HPDE6-E6E7 (cell line): Measurements from ENCODE around the gene TEPSIN.
"Not testable (repeated sequence)": the region's sequence is repeated elsewhere in the genome, so short reads cannot be mapped to it uniquely, and the experiment has no call there.

ENCODE experiments used
- DNase-seq: peaks from one replicate; pipeline ENCODE4 v3.0.0; 2011; ENCODE audit warnings: missing footprints; ENCODE audit errors: extremely low spot score

TEPSIN gene

GRCh38 chr17:81235822-81236740 is 2.8 kb downstream of the TEPSIN start:
- DNase-seq = no peak

GRCh38 chr17:81234940-81235821 is 3.7 kb downstream of the TEPSIN start:
- DNase-seq = no peak

GRCh38 chr17:81234506-81234855 is 4.4 kb downstream of the TEPSIN start:
- DNase-seq = no peak

- DNase-seq = no peak
These were observed 4.9 kb downstream of the TEPSIN start for GRCh38 chr17:81233811-81234505.

DNA sequence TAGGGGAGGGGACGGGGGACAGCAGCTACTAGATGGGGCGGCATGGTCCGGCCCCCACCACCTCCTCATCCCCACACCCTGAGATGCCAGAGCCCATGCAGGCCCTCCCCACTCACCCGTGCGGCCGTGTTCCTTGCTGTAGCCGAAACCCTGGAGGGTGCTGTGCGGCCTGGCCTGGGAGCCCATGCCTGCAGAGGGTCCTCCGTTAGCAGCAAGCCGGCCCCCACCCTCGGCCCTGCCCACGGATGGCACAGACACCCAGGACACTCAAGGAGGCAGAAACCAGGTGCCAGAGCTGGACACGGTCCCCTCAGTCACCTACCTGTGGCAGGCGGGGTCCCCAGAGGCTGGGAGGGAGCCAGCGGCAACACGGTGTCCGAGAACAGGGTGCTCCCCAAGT is 5.5 kb downstream of the TEPSIN start:
- DNase-seq = no peak

DNA sequence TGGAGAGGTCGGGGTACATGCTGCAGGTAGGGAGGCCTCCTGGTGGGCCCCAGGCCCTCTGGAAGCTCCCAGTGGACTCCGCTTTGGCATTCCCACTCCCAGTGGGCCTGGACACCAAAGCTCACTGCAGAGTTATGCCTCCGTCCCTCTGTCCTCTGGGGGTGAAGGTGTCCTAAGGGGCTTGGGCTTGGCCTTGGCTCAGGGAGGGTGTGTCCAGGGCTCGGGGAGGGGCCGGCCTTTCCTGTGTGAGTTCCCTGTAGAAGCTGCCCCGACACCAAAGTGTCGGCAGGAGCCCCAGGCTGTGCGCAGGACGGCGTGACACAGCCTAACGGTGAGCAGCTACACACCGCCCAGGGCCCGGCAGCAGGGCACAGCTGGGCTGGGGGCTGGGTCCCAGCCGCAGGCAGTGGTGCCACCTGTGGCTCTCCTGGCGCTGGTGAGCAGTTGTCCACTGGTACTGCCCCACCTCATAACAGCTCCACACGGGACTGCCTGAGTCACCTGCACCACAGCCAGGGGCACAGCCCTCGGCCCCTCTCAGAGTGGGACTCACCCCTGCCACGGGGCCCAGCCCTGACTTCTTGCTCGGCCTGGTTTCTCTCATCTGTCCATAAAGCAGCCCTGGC is 6.1 kb downstream of the TEPSIN start:
- no peak for DNase-seq

DNA sequence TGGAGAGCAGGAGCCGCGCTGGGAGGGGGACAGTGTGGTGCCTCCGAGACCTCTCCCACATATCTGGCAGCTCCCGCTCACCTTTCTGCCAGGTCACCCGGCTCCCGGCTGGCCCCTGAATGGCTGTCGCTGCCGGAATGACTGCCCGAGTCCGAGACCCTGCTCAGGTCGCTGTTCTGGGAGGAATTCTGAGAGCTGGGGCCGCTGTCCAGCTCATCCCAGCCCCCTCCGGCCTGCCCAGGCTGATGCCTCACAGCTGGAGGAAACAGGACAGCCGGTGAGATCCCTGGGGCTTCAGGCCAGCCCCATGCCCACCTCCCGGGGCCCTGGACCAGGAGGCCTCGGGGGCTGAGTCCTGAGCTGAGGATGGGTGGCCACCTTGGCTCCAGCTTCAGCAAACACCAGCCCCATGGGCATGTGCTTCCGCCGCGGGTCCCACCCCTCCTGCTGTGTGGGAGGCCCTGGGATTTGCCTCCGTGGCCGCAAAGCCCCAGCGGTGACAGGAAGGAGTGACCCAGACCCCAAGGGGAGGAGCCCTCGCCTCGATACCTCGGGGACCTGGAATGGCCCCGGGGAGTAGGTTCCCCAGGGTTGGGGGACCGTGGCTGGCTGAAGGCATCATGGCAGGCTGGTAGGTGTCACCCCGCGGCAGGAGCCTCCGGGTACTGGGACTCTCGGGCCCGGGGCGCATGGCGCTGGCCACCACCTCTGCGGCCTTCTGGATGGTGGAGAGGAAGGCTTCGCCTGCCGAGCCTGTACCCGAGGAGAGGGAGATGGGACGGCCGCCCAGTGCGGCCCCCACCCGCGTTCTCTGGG is 6.9 kb downstream of the TEPSIN start:
- no peak for DNase-seq

DNA sequence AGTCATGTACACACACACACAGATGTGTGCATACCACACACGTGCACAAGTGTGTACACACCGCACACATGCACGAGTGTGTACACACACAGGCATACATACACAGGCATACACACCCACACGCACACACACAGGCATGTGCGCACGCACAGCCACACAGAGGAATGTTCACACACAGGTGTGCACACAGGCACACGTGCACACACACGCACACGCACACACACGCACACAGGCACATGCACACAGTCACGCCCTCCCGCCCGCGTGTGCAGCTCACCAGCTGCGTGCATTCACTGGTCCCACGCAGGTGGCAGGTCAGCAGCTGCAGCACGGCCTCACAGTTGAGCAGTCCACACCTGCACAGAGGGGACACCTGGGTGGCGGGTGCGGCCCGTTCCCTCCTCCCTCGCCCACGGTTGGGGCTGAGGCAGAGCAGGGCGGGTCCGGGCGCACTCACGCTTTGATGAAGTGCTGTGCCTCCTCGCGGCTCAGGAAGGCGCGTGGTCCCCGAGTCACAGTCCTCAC is 7.7 kb downstream of the TEPSIN start:
- no peak for DNase-seq

DNA sequence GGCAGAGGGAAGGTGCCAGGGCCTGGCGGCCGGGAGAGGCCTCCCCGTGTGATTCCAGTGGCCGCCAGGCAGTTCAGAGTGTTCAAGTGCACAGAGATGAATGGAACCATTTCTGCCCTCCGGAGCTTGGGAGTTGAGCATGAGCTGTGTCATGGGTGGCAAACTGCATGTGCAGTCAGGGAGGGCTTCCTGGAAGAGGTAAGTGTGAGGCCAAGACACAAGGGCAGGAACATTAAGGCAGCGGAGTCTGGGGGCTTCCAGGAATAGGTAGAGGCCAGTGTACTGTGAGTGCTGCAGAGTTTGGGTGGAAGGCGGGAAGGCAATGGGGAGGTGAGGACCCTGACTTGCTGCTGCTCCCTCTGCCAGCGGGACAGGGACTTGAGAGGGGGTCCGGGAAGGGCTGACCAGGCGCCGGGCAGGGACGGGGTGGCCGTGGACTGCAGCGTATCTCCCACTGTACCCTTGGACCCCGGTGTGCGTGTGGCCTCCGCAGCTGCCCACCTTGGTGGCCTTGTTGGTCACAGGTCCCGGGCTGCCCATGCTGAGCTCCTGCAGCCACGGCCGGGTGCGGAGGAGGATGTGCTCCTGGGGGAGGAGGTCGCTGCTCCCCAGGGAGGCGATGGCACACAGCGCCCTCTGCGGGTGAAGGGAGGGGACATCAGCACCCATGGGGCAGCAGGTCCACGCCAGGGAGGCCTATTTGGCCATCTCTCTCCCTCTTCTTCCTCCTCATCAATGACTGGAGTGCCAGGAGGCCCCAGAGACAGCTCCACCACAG is 8.6 kb downstream of the TEPSIN start:
- DNase-seq = no peak

- no peak for DNase-seq
These were observed 9.3 kb downstream of the TEPSIN start for GRCh38 chr17:81229666-81229920.

DNA sequence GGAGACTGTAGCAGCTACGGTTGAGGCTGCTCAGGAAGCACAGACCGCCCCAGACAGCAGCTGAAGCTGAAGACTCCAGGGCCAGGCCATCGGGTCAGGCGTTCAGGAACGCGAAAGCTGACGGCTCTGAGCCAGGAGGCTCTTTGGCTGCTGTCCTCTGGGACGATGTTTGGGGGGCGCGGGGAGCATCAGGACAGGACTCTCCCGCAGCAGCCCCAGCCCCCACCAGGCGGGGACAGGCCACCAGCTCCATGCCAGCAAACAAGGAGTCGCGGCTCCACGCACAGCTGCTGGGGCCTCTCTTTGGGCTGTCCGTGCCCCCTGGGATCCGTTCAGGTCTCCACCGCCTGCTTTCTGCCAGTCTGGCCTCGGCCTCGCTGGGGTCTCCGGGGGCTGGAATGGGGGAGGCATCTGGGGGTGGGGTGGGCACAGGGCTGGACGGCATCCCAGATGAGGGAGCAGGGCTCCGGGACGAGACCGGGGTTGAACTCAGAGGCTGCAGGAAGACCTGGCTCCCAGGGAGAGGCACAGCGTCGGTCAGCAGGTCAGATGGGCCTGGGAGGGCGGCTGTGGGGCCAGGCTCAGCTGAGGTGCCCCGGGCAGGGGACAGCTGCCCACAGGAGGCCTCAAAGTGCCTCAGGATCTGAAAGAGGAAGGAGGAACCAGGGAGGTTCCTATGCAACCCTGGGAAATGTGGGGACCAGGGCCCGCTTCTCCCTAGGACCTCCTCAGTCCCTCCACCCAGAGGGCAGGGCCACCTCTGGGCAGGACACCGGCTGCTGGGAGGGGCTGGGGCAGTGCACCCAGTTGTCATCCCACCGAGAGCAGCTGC is 9.8 kb downstream of the TEPSIN start:
- DNase-seq = no peak

DNA sequence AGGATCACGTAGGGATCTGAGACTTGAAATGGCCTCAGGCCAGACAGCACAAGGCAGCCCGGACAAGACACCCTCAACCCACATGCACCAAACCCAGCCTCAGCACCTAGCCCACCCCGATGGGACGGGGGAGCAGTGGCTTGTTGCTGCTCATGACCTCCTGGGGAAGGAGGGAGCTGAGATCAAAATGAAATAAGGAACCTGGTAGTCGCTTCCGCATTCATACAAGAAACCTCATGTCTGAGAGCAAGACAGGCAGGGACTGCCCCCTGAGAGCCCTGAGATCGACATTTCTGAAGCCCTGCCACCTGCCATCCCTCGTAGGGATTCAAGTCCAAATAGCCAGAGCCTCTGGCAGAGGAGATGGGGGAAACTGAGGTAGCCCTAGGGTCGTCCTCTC is 10.4 kb downstream of the TEPSIN start:
- no peak for DNase-seq

DNA sequence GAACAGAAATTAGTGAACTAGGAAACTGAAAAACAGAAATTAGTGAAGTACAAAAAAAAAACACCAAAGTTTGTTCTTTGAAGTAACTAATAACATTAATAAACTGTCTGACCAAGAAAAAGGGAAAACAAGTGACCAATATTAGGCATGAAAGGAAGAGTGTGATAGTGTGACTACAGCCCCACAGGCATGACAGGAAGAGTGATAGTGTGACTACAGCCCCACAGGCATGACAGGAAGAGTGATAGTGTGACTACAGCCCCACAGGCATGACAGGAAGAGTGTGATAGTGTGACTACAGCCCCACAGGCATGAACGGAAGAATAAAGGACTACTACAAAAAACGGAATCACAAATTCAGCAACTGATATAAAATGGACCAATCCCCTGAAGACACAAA is 11.2 kb downstream of the TEPSIN start:
- not testable (repeated sequence) for DNase-seq

DNA sequence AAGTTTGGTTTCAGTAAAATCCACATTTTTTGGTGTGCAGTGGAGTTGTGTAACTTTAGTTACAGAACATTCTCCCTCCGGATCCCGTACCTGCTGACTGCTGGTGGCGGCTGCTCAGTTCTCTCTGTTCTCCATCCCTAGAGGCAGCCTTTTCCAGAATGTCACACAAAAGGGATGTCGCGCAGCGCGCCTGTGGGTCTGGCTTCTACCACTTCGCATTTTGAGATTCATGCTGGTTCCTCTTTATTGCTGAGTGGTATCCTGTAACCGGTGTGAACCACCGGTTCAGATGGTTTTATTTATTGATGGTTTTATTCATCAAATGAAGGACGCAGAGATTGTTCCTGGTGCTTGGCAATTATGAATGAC is 15.1 kb downstream of the TEPSIN start:
- no peak for DNase-seq

GRCh38 chr17:81222906-81223761 is 15.7 kb downstream of the TEPSIN start, which contains the start of gene CEP131:
CEP131 (minus strand) TSS chr17:81222965; CDS start chr17:81220056, 2,909 bp downstream.
- DNase-seq = peak; percentile 99

DNA sequence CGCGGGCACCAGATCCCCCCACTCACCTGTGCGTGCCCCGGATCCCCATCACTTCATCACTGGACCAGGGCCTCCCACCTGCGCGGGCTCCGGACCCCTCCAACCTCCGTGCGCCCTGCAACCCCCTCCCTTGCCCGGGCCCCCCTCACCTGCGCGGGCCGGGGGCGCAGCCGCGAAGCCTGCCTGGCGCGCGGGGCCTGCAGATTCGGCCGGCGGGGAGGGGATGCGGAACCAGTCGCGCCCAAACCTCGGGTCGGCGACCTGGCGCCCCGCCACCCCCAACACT is 16.3 kb downstream of the TEPSIN start:
- DNase-seq = no peak

- no peak for DNase-seq
These were observed 16.8 kb downstream of the TEPSIN start for GRCh38 chr17:81221842-81222619.
